Thyroid gland (tissue), 4 donors: ENCODE measurements around the gene CACNA1I.

ENCODE experiments used
- POLR2A ChIP-seq, 2 donors: fragments of 450-650 bp; IDR thresholded peaks; one replicate each; pipeline ENCODE4 v1.6.1; 2017; ENCODE audit warnings: antibody characterized with exemption in 2 of 2, mild to moderate bottlenecking in 2 of 2, moderate library complexity in 1 of 2
- TF ChIP-seq, protein P1 (sequence below), 6 experiments: fragments of 200-600 bp in 3 of 6; fragments of 450-650 bp in 3 of 6; sonication (generic) in 3 of 6; IDR thresholded peaks; one replicate each; pipeline ENCODE4 v1.5.1; 2016 to 2019; ENCODE audit warnings: antibody characterized with exemption in 6 of 6, mild to moderate bottlenecking in 2 of 6, inconsistent platforms in 1 of 6, moderate library complexity in 1 of 6

DNA sequence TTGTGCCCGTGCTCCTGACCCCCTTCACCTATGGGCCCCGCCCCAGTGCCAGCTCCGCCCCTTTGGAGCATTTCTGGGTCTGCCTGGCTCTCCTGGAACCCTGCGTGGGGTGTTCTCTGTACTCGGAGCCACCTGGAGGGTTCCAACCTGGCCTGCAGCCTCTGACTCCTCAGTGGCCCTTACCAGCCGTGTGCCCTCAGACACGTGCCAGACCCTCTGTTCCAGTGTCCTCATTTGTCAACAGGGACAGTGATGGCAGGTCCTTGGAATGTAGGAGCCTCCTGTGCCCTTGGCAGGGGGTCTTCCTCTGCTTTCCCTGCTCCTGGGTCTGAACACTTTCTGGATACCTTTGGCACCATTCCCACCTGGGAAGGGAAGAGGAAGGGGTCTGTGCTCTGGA, 96.4 kb downstream of the CACNA1I start:
- TF ChIP-seq, protein P1, sequence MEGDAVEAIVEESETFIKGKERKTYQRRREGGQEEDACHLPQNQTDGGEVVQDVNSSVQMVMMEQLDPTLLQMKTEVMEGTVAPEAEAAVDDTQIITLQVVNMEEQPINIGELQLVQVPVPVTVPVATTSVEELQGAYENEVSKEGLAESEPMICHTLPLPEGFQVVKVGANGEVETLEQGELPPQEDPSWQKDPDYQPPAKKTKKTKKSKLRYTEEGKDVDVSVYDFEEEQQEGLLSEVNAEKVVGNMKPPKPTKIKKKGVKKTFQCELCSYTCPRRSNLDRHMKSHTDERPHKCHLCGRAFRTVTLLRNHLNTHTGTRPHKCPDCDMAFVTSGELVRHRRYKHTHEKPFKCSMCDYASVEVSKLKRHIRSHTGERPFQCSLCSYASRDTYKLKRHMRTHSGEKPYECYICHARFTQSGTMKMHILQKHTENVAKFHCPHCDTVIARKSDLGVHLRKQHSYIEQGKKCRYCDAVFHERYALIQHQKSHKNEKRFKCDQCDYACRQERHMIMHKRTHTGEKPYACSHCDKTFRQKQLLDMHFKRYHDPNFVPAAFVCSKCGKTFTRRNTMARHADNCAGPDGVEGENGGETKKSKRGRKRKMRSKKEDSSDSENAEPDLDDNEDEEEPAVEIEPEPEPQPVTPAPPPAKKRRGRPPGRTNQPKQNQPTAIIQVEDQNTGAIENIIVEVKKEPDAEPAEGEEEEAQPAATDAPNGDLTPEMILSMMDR (IDR thresholded peaks at IDR 0.05) = no peak
- TF ChIP-seq POLR2A (IDR thresholded peaks at IDR 0.05) = no peak
